Endothelial cell of umbilical vein (primary cell): ENCODE results near the gene DIAPH2. TPM values are rescaled to one million over a fixed set of nuclear protein-coding genes. Genes with fewer than 3 reads are reported as not detected.

Experiments
- BruUV-seq: library from RNA; stranded (reverse); fragments of 400-500 nt; replicated peaks from 2 replicates; lab custom pipeline; 2021; lab: Mats Ljungman, UMichigan
- CTCF ChIA-PET: fragments of 300-600, 350-600 bp; sonication (Branson Sonifier 250); formaldehyde crosslinking; loops from one replicate; lab custom pipeline; 2021; ENCODE audit warnings: antibody characterized with exemption, inconsistent platforms; lab: Charles Lee
- POLR2A ChIA-PET: fragments of 300-600, 350-600 bp; sonication (Branson Sonifier 250); formaldehyde crosslinking; loops from one replicate; lab custom pipeline; 2021; ENCODE audit warnings: antibody characterized with exemption, inconsistent platforms; lab: Charles Lee
- DNase-seq: peaks from one replicate; pipeline ENCODE4 v3.0.0-alpha.2; 2011; ENCODE audit warnings: low read depth, low spot score
- FAIRE-seq: peaks from 2 replicates; lab custom pipeline; 2011; peaks lifted over from hg19 to GRCh38; lab: Jason Lieb, UNC
- H2AFZ ChIP-seq: 2 replicates; pipeline ENCODE4 v1.6.0; 2012; ENCODE audit warnings: low read depth, low read length, control low read depth, inconsistent platforms
- H3K27ac ChIP-seq: 2 replicates; pipeline ENCODE4 v1.5.1; 2011; ENCODE audit warnings: low read depth, mild to moderate bottlenecking, control low read depth, low read length, moderate library complexity; ENCODE audit not compliant: insufficient read depth
- H3K27me3 ChIP-seq, 2 experiments: 2 replicates each; pipeline versions ENCODE4 v1.6.0 to v1.6.1; 2011; ENCODE audit warnings: low read length in 2 of 2, mixed read lengths in 1 of 2; ENCODE audit not compliant: control insufficient read depth in 2 of 2, insufficient read depth in 2 of 2
- H3K36me3 ChIP-seq, 2 experiments: 2 replicates in 1 of 2; 3 replicates in 1 of 2; pipeline ENCODE4 v1.5.1; 2011; ENCODE audit warnings: low read length in 2 of 2, mild to moderate bottlenecking in 1 of 2, moderate library complexity in 1 of 2; ENCODE audit not compliant: control insufficient read depth in 2 of 2, insufficient read depth in 2 of 2; ENCODE audit errors: extremely low read depth in 1 of 2
- H3K4me1 ChIP-seq: 3 replicates; pipeline ENCODE4 v1.5.1; 2011; ENCODE audit warnings: mild to moderate bottlenecking, low read length; ENCODE audit not compliant: control insufficient read depth, insufficient read depth; ENCODE audit errors: extremely low read depth
- H3K4me2 ChIP-seq: 2 replicates; pipeline ENCODE4 v1.6.1; 2011; ENCODE audit warnings: low read length, control low read depth, mixed read lengths; ENCODE audit not compliant: insufficient read depth
- H3K4me3 ChIP-seq, 3 experiments: fragments of 200-600 bp in 1 of 3; sonication (generic), shearing (Covaris generic) in 1 of 3; replicated peaks in 1 of 3; 2 replicates each; pipeline ENCODE4 v1.5.1; 2011 to 2016; ENCODE audit warnings: control low read depth in 3 of 3, low read length in 3 of 3, mild to moderate bottlenecking in 2 of 3, inconsistent platforms in 1 of 3, low read depth in 1 of 3, moderate library complexity in 1 of 3; ENCODE audit not compliant: insufficient read depth in 1 of 3
- H3K79me2 ChIP-seq: 2 replicates; pipeline ENCODE4 v1.6.0; 2012; ENCODE audit warnings: low read length, inconsistent platforms; ENCODE audit not compliant: control insufficient read depth, insufficient read depth
- H3K9ac ChIP-seq: replicated peaks from 2 replicates; pipeline ENCODE3; 2011; ENCODE audit warnings: low read length, control low read depth; ENCODE audit not compliant: insufficient read depth; ENCODE audit errors: extremely low read depth
- H3K9me1 ChIP-seq: replicated peaks from 3 replicates; pipeline ENCODE4 v1.6.0; 2011; ENCODE audit warnings: mild to moderate bottlenecking, low read length; ENCODE audit not compliant: control insufficient read depth, insufficient read depth; ENCODE audit errors: extremely low read depth
- H3K9me3 ChIP-seq: replicated peaks from 2 replicates; pipeline ENCODE4 v1.5.1; 2012; ENCODE audit warnings: low read length, inconsistent platforms; ENCODE audit not compliant: control insufficient read depth, insufficient read depth
- H4K20me1 ChIP-seq: replicated peaks from 2 replicates; pipeline ENCODE3; 2011; ENCODE audit warnings: mild to moderate bottlenecking, low read length; ENCODE audit not compliant: control insufficient read depth, insufficient read depth; ENCODE audit errors: extremely low read depth
- EZH2 ChIP-seq: IDR thresholded peaks from 2 replicates; pipeline ENCODE4 v1.6.1; 2012; ENCODE audit warnings: borderline replicate concordance, low read depth, mild to moderate bottlenecking, moderate library complexity, low read length, inconsistent platforms; ENCODE audit not compliant: severe bottlenecking
- FOS ChIP-seq: IDR thresholded peaks from 2 replicates; pipeline ENCODE4 v1.6.1; 2011; ENCODE audit warnings: mild to moderate bottlenecking, low read length, moderate library complexity, borderline replicate concordance; ENCODE audit not compliant: insufficient read depth
- GATA2 ChIP-seq: IDR thresholded peaks from 2 replicates; pipeline ENCODE4 v1.7.0; 2011; ENCODE audit warnings: low read depth, mild to moderate bottlenecking, moderate library complexity, mixed read lengths, low read length; ENCODE audit not compliant: insufficient read length, insufficient read depth
- JUN ChIP-seq: IDR thresholded peaks from 2 replicates; pipeline ENCODE4 v1.6.1; 2011; ENCODE audit warnings: borderline replicate concordance, low read depth; ENCODE audit not compliant: insufficient read length, insufficient read depth
- POLR2A ChIP-seq: IDR thresholded peaks from 2 replicates; pipeline ENCODE4 v1.6.1; 2012; ENCODE audit warnings: low read depth, mild to moderate bottlenecking, control low read depth, low read length
- POLR2AphosphoS5 ChIP-seq: IDR thresholded peaks from 2 replicates; pipeline ENCODE4 v1.6.1; 2012; ENCODE audit warnings: low read depth, mild to moderate bottlenecking, control low read depth, low read length, moderate library complexity; ENCODE audit not compliant: insufficient read depth
- dilution Hi-C: fragments of 300-500 bp; cut with MboI; formaldehyde crosslinking; loops from one replicate; pipeline ENCODE4 v1.15.0; 2019; ENCODE audit warnings: low sequenced_read_pairs; ENCODE audit not compliant: extremely low pct_ligation_motif_present
- intact Hi-C: fragments of 100-400 bp; cut with micrococcal nuclease; formaldehyde crosslinking; loops from one replicate; pipeline ENCODE4 v1.10.0; 2022
- polyA plus RNA-seq, 4 experiments: library from polyadenylated mRNA; depleted of rRNA in 3 of 4; stranded (reverse) in 3 of 4; unstranded in 1 of 4; fragments of >200 nt; gene quantifications; 2 replicates each; pipeline versions ENCODE4 v1.2.1 to v1.2.3, GENCODE V29; 2011 to 2012; ENCODE audit warnings: missing spikeins in 1 of 4
- total RNA-seq: library from RNA; stranded (reverse); gene quantifications from 2 replicates; pipeline ENCODE4 v1.2.3, GENCODE V29; 2021
- TF ChIP-seq, protein P1 (sequence below), 2 donors: IDR thresholded peaks; 1 replicate in 1 of 2; 2 replicates in 1 of 2; pipeline ENCODE4 v1.5.1; 2011; ENCODE audit warnings: low read length in 2 of 2, mild to moderate bottlenecking in 2 of 2, moderate library complexity in 2 of 2, control low read depth in 1 of 2, inconsistent platforms in 1 of 2, low read depth in 1 of 2; ENCODE audit not compliant: insufficient read depth in 1 of 2; ENCODE audit errors: extremely low read depth in 1 of 2
- TF ChIP-seq, protein P2 (sequence below): IDR thresholded peaks from 2 replicates; pipeline ENCODE4 v1.6.1; 2011; ENCODE audit not compliant: insufficient read depth, insufficient read length

The DIAPH2 gene
- total and polyA plus RNA-seq, 2 donors (not counting 3 experiments of a cell fraction or from before 2014, with no cell fraction given) = 3.0 to 30.0 TPM

DNA sequence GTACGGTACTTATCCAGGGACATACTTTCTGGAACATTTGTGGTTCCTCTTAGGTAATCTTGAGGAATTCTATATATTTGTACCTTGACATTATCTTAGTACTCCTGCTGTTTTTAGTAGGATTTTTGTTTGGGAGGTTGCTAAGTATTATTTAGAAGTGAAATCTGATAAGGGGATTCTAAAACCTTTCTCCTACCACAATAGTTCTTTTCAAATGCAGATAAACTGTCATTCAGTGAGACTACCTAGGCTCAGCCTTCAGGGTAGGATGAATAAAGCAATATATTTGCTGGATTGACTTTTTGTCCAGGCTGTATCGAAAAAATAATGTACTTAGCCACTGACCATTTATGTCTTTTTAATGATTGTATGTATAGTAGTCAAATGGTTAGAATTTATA lies 25.4 kb downstream of the DIAPH2 start:
- Histone ChIP-seq H3K4me2 (no peak overlapping the region), H3K36me3 (no peaks in the 10 kb centered on the region), H3K9me3 (no peaks in the 10 kb centered on the region), H4K20me1 (no peaks in the 10 kb centered on the region), H3K9me1 (no peaks in the 10 kb centered on the region), H3K27ac (no peak overlapping the region), H2AFZ (no peak overlapping the region), H3K4me3 (no peak overlapping the region), H3K27me3 (no peaks in the 10 kb centered on the region), H3K79me2 (peaks cover 43% of the 10 kb centered on the region), H3K4me1 (peaks cover 7% of the 10 kb centered on the region), H3K9ac (no peak overlapping the region)
- DNase-seq = no peak
- TF ChIP-seq, protein P1, sequence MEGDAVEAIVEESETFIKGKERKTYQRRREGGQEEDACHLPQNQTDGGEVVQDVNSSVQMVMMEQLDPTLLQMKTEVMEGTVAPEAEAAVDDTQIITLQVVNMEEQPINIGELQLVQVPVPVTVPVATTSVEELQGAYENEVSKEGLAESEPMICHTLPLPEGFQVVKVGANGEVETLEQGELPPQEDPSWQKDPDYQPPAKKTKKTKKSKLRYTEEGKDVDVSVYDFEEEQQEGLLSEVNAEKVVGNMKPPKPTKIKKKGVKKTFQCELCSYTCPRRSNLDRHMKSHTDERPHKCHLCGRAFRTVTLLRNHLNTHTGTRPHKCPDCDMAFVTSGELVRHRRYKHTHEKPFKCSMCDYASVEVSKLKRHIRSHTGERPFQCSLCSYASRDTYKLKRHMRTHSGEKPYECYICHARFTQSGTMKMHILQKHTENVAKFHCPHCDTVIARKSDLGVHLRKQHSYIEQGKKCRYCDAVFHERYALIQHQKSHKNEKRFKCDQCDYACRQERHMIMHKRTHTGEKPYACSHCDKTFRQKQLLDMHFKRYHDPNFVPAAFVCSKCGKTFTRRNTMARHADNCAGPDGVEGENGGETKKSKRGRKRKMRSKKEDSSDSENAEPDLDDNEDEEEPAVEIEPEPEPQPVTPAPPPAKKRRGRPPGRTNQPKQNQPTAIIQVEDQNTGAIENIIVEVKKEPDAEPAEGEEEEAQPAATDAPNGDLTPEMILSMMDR (IDR thresholded peaks at IDR 0.05; ENCODE audit: extremely low read depth in 1 of 2, insufficient read depth in 1 of 2, low read depth in 1 of 2, low read length in 2 of 2) = no peak
- no peak for TF ChIP-seq FOS
- no peak for TF ChIP-seq GATA2
- TF ChIP-seq EZH2 = no peak
- TF ChIP-seq, protein P2, sequence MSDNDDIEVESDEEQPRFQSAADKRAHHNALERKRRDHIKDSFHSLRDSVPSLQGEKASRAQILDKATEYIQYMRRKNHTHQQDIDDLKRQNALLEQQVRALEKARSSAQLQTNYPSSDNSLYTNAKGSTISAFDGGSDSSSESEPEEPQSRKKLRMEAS = no peak
- no peak for TF ChIP-seq JUN
- TF ChIP-seq POLR2A = no peak
- TF ChIP-seq POLR2AphosphoS5 = no peak
- intact Hi-C loops (no loop called here), dilution Hi-C loops (no loop called here)
- FAIRE-seq = no peak
- POLR2A ChIA-PET = no interaction called here
- BruUV-seq = no TSS peak
- CTCF ChIA-PET = no interaction called here
